HG03103 (cell line): ENCODE results near the gene ARHGAP27.

ENCODE experiments used
- ATAC-seq: cut with Tn5 transposase; IDR thresholded peaks from one replicate; pipeline ENCODE4 v1.9.1; 2021; ENCODE audit warnings: low read depth; ENCODE audit not compliant: unreplicated experiment

ARHGAP27 gene

GRCh38 chr17:45387739-45388138, 44.9 kb downstream of the ARHGAP27 start:
- ATAC-seq, result no peak

- no peak for ATAC-seq
These were observed 46.5 kb downstream of the ARHGAP27 start for GRCh38 chr17:45386178-45386577.

- no peak for ATAC-seq
These were observed 47.2 kb downstream of the ARHGAP27 start for GRCh38 chr17:45385331-45385997.

- no peak for ATAC-seq
These were observed 47.8 kb downstream of the ARHGAP27 start for GRCh38 chr17:45384789-45385262.

GRCh38 chr17:45384047-45384788, 48.5 kb downstream of the ARHGAP27 start:
- ATAC-seq, result no peak

- no peak for ATAC-seq
These were observed 49.7 kb downstream of the ARHGAP27 start for GRCh38 chr17:45383003-45383402.

GRCh38 chr17:45382226-45382625, 50.4 kb downstream of the ARHGAP27 start:
- no peak for ATAC-seq

GRCh38 chr17:45380991-45381390, 51.7 kb downstream of the ARHGAP27 start:
- no peak for ATAC-seq

- ATAC-seq, result no peak
These were observed 52.5 kb downstream of the ARHGAP27 start for GRCh38 chr17:45380046-45380765.

GRCh38 chr17:45377401-45377800, 55.3 kb downstream of the ARHGAP27 start:
- no peak for ATAC-seq

- no peak for ATAC-seq
These were observed 56.3 kb downstream of the ARHGAP27 start for GRCh38 chr17:45376171-45377005.

- no peak for ATAC-seq
These were observed 58.2 kb downstream of the ARHGAP27 start for GRCh38 chr17:45374501-45374900.

GRCh38 chr17:45372325-45372869, 60.3 kb downstream of the ARHGAP27 start:
- no peak for ATAC-seq

GRCh38 chr17:45371414-45372324, 61.0 kb downstream of the ARHGAP27 start:
- no peak for ATAC-seq

- ATAC-seq, result no peak
These were observed 61.7 kb downstream of the ARHGAP27 start for GRCh38 chr17:45370949-45371413.

- ATAC-seq, result no peak
These were observed 63.2 kb downstream of the ARHGAP27 start for GRCh38 chr17:45369421-45369820.

- no peak for ATAC-seq
These were observed 64.0 kb downstream of the ARHGAP27 start for GRCh38 chr17:45368651-45369050.

GRCh38 chr17:45367216-45367615, 65.5 kb downstream of the ARHGAP27 start:
- ATAC-seq, result no peak

GRCh38 chr17:45366691-45367090, 66.0 kb downstream of the ARHGAP27 start:
- no peak for ATAC-seq
